ENCODE data around the gene CNOT1. TPM values are rescaled to one million over a fixed set of nuclear protein-coding genes. Genes with fewer than 3 reads are reported as not detected.

The CNOT1 gene
- total and polyA plus RNA-seq, 12 donors = 40.9 to 189 (median 155) TPM

GRCh38 chr16:58589326-58589905 is 40.2 kb downstream of the CNOT1 start:
- intact Hi-C loops (cut with DNase I) = no loop called here
- 49 to 57% (median 52%) methylated on average over 10 of the region's 10 CpGs for WGBS, 4 donors
- peak in 1 of 7 donors; percentile 43 for DNase-seq
- Histone ChIP-seq H3K4me1 (replicated peaks in 1 of 2) (peaks cover 0 to 24% of the 10 kb centered on the region in 2 donors), H3K4me3 (no peak overlapping the region), H3K27me3 (no peaks in the 10 kb centered on the region), H3K36me3 (replicated peaks in 1 of 2) (peaks cover 0 to 63% of the 10 kb centered on the region in 2 donors), H3K9me3 (replicated peaks in 1 of 3) (no peaks in the 10 kb centered on the region), H3K27ac (no peak overlapping the region)
- TF ChIP-seq POLR2A (IDR thresholded peaks at IDR 0.05) (no peak), CTCF (IDR thresholded peaks at IDR 0.05) (no peak)

- H3K36me3 ChIP-seq (replicated peaks in 1 of 2) = peaks cover 0 to 62% of the 10 kb centered on the region in 2 donors
- WGBS, 4 donors = 69 to 100% (median 86%) methylated on average over 3 of the region's 3 CpGs
- no peak for TF ChIP-seq POLR2A (IDR thresholded peaks at IDR 0.05)
- no peak for TF ChIP-seq CTCF (IDR thresholded peaks at IDR 0.05)
- intact Hi-C loops (cut with DNase I) = no loop called here
- H3K9me3 ChIP-seq (replicated peaks in 1 of 3) = no peaks in the 10 kb centered on the region
- peaks cover 0 to 28% of the 10 kb centered on the region in 2 donors for H3K4me1 ChIP-seq (replicated peaks in 1 of 2)
- no peak for DNase-seq
- no peaks in the 10 kb centered on the region for H3K27me3 ChIP-seq
- no peak overlapping the region for H3K27ac ChIP-seq
- no peak overlapping the region for H3K4me3 ChIP-seq
Observed at GRCh38 chr16:58588406-58588805, 41.2 kb downstream of the CNOT1 start.

- Histone ChIP-seq H3K4me3 (no peak overlapping the region), H3K27ac (no peak overlapping the region), H3K4me1 (replicated peaks in 1 of 2) (peaks cover 0 to 28% of the 10 kb centered on the region in 2 donors), H3K9me3 (replicated peaks in 1 of 3) (no peaks in the 10 kb centered on the region), H3K27me3 (no peaks in the 10 kb centered on the region), H3K36me3 (replicated peaks in 1 of 2) (peaks cover 0 to 75% of the 10 kb centered on the region in 2 donors)
- no peak for DNase-seq
- TF ChIP-seq POLR2A (IDR thresholded peaks at IDR 0.05) (no peak), CTCF (IDR thresholded peaks at IDR 0.05) (no peak)
- 92 to 95% (median 94%) methylated on average over 7 of the region's 7 CpGs for WGBS, 4 donors
- intact Hi-C loops (cut with DNase I) = no loop called here
Observed at GRCh38 chr16:58586340-58587030, 43.1 kb downstream of the CNOT1 start.

- peaks cover 0 to 17% of the 10 kb centered on the region in 2 donors for H3K4me1 ChIP-seq (replicated peaks in 1 of 2)
- no peaks in the 10 kb centered on the region for H3K27me3 ChIP-seq
- H3K4me3 ChIP-seq = no peak overlapping the region
- no peak for TF ChIP-seq POLR2A (IDR thresholded peaks at IDR 0.05)
- TF ChIP-seq CTCF (IDR thresholded peaks at IDR 0.05) = no peak
- no peak overlapping the region for H3K27ac ChIP-seq
- intact Hi-C loops (cut with DNase I) = no loop called here
- peaks cover 0 to 85% of the 10 kb centered on the region in 2 donors for H3K36me3 ChIP-seq (replicated peaks in 1 of 2)
- WGBS, 4 donors = 82 to 88% (median 83%) methylated on average over 8 of the region's 8 CpGs
- no peaks in the 10 kb centered on the region for H3K9me3 ChIP-seq (replicated peaks in 1 of 3)
- no peak for DNase-seq
Observed at GRCh38 chr16:58584831-58585505, 44.7 kb downstream of the CNOT1 start.

Measured in adrenal gland (tissue), 12 donors.